SK-N-MC (cell line): ENCODE measurements around the gene PGLYRP3.

Experiments used
- EZH2 ChIP-seq: fragments of 200-600 bp; sonication (generic); IDR thresholded peaks from one replicate; pipeline ENCODE4 v1.6.1; 2017; ENCODE audit warnings: antibody characterized with exemption
- FOXP2 ChIP-seq: optimal IDR thresholded peaks from 2 replicates; pipeline ENCODE3; 2011; ENCODE audit warnings: mild to moderate bottlenecking, moderate library complexity; ENCODE audit not compliant: insufficient read depth; ENCODE audit errors: extremely low read length, control extremely low read depth
- POLR2AphosphoS5 ChIP-seq: IDR thresholded peaks from 2 replicates; pipeline ENCODE4 v1.6.1; 2012; ENCODE audit warnings: mild to moderate bottlenecking, low read depth, low read length, borderline replicate concordance

- no peak for TF ChIP-seq EZH2
- no peak for TF ChIP-seq POLR2AphosphoS5
- TF ChIP-seq FOXP2 = no peak
Observed at GRCh38 chr1:153309441-153309840, 3.3 kb downstream of the PGLYRP3 start.
